Colon (tissue), 2 donors: ENCODE measurements around the gene UNC5C.

Source experiments
- FAIRE-seq: peaks from 2 replicates; lab custom pipeline; 2012; peaks lifted over from hg19 to GRCh38; lab: Jason Lieb, UNC
- donor health status: control.
- donor health status: control.

UNC5C gene

GRCh38 chr4:95466791-95467190 lies 82.0 kb downstream of the UNC5C start:
- FAIRE-seq, result no peak

- no peak for FAIRE-seq
These were observed 83.8 kb downstream of the UNC5C start for GRCh38 chr4:95465010-95465409.

GRCh38 chr4:95462921-95463320 lies 85.9 kb downstream of the UNC5C start:
- FAIRE-seq, result no peak

- FAIRE-seq, result no peak
These were observed 91.4 kb downstream of the UNC5C start for GRCh38 chr4:95457353-95457752.

GRCh38 chr4:95450294-95450693 lies 98.5 kb downstream of the UNC5C start:
- no peak for FAIRE-seq

GRCh38 chr4:95446173-95446572 lies 102.6 kb downstream of the UNC5C start:
- no peak for FAIRE-seq

- no peak for FAIRE-seq
These were observed 103.5 kb downstream of the UNC5C start for GRCh38 chr4:95445251-95445650.

GRCh38 chr4:95444812-95445211 lies 104.0 kb downstream of the UNC5C start:
- FAIRE-seq, result no peak

- no peak for FAIRE-seq
These were observed 108.9 kb downstream of the UNC5C start for GRCh38 chr4:95439896-95440295.

- FAIRE-seq, result no peak
These were observed 109.7 kb downstream of the UNC5C start for GRCh38 chr4:95439071-95439470.

- no peak for FAIRE-seq
These were observed 116.3 kb downstream of the UNC5C start for GRCh38 chr4:95432466-95432865.

GRCh38 chr4:95431678-95432077 lies 117.1 kb downstream of the UNC5C start:
- no peak for FAIRE-seq

- no peak for FAIRE-seq
These were observed 119.4 kb downstream of the UNC5C start for GRCh38 chr4:95429416-95429815.

- FAIRE-seq, result no peak
These were observed 120.3 kb downstream of the UNC5C start for GRCh38 chr4:95428291-95429070.

- no peak for FAIRE-seq
These were observed 122.3 kb downstream of the UNC5C start for GRCh38 chr4:95426455-95426854.

GRCh38 chr4:95422436-95422835 lies 126.3 kb downstream of the UNC5C start:
- FAIRE-seq, result no peak

GRCh38 chr4:95421869-95422268 lies 126.9 kb downstream of the UNC5C start:
- no peak for FAIRE-seq

GRCh38 chr4:95417531-95417930 lies 131.2 kb downstream of the UNC5C start:
- FAIRE-seq, result no peak

GRCh38 chr4:95415346-95415771 lies 133.4 kb downstream of the UNC5C start:
- no peak for FAIRE-seq

- no peak for FAIRE-seq
These were observed 137.2 kb downstream of the UNC5C start for GRCh38 chr4:95411371-95412088.

- no peak for FAIRE-seq
These were observed 138.3 kb downstream of the UNC5C start for GRCh38 chr4:95410387-95410977.

GRCh38 chr4:95409750-95410149 lies 139.0 kb downstream of the UNC5C start:
- no peak for FAIRE-seq

- no peak for FAIRE-seq
These were observed 139.6 kb downstream of the UNC5C start for GRCh38 chr4:95409127-95409526.
